ENCODE data around the gene SNRNP70.
A peak's percentile ranks its signal among the peaks of the same experiment; 100 is the strongest.

SNRNP70 gene

GRCh38 chr19:49102303-49102702 lies 17.1 kb downstream of the SNRNP70 start:
- no peak for DNase-seq

- no peak for DNase-seq
Measured at GRCh38 chr19:49103331-49104085, 18.3 kb downstream of the SNRNP70 start.

DNA sequence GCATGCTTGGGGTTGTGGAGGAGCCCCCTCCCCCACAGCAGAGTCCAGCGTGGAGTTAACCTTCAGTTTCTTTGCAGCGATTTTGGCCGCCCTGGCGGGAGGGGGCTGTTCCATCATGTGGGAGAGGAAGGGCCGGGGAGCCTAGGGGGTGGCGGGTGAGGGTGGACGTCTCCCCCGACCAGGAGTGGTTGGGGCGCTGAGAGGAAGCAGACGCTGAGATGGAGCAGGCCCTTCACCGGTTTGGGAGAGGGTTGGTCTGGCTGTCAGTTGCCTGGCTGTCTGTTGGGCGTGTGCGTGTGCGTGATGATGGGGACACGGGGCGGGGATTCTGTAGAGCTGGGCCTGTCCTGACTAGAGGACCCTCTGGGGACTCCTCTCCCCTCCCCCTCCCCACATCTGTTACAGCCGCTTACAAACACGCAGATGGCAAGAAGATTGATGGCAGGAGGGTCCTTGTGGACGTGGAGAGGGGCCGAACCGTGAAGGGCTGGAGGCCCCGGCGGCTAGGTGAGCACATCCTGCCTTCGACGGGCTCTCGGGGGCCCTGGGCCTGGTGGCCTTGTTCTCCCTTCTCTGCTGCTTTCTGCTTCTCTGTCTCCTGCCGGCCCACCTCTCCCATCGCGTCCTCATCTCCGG lies 19.1 kb downstream of the SNRNP70 start:
- no peak for DNase-seq

DNA sequence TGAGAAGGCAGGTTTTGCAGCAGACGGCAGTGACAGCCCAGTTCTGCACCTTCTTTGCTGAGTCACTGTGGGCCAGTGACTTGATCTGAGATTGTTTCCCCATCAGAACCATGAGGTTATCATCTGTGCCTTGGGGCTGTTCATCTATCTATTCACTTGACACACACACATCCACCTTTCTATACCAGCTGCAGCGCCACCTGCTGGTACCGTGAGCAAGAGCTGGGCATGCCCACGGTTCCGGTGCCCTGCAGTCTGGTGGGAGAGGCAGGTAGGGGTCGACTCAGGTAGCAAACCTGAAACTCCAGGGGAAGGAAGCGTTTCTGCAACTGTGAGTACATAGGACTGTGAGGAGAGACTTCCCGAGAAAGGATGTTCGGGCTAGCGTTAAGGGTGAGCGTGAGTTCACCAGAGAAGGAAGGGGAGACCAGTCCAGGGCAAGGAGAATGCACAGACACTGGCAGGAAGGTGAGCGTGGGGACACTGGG lies 21.4 kb downstream of the SNRNP70 start:
- peak; percentile 47 for DNase-seq

DNA sequence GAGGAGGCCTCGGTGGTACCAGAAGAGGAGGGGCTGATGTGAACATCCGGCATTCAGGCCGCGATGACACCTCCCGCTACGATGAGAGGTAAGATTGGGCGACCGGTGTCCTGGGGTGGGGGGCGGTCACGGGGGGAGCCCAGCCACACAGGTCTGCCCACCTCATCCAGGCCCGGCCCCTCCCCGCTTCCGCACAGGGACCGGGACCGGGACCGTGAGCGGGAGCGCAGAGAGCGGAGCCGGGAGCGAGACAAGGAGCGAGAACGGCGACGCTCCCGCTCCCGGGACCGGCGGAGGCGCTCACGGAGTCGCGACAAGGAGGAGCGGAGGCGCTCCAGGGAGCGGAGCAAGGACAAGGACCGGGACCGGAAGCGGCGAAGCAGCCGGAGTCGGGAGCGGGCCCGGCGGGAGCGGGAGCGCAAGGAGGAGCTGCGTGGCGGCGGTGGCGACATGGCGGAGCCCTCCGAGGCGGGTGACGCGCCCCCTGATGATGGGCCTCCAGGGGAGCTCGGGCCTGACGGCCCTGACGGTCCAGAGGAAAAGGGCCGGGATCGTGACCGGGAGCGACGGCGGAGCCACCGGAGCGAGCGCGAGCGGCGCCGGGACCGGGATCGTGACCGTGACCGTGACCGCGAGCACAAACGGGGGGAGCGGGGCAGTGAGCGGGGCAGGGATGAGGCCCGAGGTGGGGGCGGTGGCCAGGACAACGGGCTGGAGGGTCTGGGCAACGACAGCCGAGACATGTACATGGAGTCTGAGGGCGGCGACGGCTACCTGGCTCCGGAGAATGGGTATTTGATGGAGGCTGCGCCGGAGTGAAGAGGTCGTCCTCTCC lies 22.6 kb downstream of the SNRNP70 start:
- no peak for DNase-seq

- no peak for DNase-seq
Measured at GRCh38 chr19:49109051-49109450, 23.8 kb downstream of the SNRNP70 start.

- DNase-seq, result no peak
Measured at GRCh38 chr19:49109569-49110233, 24.4 kb downstream of the SNRNP70 start.

DNA sequence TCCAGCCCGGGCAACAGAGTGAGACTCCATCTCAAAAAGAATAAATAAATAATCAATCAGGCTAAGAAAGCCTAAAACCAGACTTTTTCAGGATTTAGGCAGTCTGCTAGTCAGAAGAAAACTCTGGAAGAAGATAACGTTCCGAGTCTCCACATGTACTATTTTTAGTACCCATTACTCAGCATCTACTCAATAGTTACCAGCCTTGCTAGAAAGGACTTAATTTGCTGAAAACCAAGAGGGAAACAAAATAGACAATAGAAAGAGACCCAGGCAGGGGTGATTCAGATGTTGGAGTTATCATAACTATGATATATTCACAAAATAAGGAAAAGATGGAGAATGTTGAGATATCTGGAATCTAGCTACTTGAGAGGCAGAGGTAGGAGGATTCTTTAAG lies 25.3 kb downstream of the SNRNP70 start:
- DNase-seq, result no peak

GRCh38 chr19:49111218-49111998 lies 26.2 kb downstream of the SNRNP70 start:
- no peak for DNase-seq

DNA sequence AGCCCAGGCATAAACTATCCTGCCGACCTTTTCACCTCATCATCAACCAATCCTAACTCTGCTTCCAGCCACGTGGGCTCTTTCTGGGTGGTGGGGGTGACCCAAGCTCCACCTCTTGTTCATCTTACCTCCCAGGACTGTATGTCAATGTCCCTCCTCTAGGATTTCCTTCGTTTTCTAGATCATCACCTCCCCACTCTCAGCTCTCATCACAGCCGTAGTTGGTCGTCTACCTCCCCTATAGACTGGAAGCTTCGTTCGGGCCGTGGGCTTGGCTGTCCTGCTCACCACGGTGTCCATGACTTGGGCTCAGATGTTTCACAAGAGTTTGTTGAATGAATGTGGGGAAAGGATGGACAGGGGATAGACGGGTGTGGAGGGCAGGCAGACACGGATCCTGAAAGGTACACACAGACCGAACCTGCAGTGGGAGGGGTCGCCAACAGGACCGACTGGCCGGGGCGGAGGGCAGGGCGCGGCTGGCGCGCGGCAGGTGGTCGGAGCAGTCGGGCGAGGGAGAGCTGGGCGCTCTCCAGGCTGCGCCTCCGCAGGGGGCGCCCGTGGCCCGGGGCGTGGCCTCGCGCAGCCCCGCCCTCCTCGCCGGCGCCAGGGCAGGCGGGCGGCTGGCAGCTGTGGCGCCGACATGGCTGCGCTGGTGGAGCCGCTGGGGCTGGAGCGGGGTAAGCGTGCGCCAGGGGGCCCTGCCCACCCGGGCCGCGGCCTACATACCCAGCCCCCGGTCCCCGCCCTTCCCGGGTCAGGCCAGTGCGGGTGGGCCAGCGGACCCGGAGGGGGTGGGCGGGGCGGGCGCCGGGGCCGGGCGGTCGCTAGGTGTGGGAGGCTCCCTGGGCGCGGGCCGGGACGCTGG lies 28.7 kb downstream of the SNRNP70 start, which contains the start of gene LIN7B:
Gene LIN7B, plus strand, starts transcription at position 609 of the 868 bp plus-strand sequence. Its CDS starts 35 bp downstream, at position 644.
- DNase-seq, result peak; percentile 84

DNA sequence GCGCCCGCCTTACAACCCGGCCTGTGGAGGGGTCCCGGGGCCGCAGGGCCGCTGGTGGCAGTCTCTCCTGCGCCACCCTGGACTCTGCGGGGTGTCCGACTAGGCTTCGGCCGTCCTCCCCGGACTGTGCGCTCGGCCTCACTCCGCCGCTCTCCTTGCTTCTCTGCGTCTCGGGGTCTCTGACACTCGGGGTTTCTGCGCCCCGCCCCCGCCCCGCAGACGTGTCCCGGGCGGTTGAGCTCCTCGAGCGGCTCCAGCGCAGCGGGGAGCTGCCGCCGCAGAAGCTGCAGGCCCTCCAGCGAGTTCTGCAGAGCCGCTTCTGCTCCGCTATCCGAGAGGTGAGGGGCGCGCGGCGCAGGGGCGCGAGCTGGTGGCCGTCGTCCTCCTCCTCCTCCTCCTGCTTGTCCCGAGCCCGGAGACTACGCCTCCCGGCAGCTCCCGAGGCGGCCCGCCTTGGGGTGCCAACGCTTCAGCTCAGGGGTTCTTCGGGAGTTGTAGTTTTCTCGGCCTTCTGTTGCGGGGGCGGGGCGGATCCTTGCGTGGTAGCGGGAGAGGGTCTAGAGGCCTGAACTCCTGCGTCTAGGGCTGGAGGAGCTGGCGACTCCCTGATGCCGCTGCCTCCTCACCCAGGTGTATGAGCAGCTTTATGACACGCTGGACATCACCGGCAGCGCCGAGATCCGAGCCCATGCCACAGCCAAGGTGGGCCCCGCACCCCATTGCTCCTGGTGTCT lies 29.5 kb downstream of the SNRNP70 start:
- peak; percentile 35 for DNase-seq

- DNase-seq, result peak; percentile 62
Measured at GRCh38 chr19:49116544-49116943, 31.3 kb downstream of the SNRNP70 start.

DNA sequence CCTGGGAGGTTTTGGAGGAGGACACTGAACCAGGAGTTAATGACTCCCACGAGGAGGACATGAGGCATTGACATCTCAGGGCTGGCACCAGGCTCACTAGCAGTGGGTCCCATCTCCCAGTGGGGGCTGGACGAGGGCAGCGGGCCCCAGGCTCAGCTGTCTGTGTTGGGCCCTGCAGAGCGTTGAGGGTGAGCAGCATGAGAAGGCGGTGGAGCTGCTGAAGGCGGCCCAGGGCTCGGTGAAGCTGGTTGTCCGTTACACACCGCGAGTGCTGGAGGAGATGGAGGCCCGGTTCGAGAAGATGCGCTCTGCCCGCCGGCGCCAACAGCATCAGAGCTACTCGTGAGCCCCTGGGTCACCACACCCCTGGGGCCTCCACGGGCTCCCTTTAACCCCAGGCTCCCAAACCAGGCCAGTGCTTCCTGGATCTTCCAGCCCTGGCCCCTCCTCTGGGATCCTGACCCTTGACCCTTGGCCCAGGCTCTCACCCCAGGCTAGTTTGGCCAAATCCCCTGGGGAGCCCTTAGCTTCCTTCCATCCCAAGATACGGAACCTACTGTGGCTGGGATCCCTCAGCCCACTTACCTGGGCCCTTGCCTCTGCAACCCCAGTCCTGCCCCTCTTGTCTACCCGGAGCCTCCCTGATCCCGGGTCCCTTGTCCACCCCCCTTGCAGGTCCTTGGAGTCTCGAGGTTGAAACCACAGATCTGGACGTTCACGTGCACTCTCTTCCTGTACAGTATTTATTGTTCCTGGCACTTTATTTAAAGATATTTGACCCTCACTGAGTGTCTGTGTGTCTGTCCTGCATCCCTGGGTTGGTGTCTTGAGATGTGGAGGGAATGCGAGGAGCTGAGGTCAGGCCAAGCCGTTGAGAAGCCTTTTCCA lies 32.7 kb downstream of the SNRNP70 start:
- no peak for DNase-seq

DNA sequence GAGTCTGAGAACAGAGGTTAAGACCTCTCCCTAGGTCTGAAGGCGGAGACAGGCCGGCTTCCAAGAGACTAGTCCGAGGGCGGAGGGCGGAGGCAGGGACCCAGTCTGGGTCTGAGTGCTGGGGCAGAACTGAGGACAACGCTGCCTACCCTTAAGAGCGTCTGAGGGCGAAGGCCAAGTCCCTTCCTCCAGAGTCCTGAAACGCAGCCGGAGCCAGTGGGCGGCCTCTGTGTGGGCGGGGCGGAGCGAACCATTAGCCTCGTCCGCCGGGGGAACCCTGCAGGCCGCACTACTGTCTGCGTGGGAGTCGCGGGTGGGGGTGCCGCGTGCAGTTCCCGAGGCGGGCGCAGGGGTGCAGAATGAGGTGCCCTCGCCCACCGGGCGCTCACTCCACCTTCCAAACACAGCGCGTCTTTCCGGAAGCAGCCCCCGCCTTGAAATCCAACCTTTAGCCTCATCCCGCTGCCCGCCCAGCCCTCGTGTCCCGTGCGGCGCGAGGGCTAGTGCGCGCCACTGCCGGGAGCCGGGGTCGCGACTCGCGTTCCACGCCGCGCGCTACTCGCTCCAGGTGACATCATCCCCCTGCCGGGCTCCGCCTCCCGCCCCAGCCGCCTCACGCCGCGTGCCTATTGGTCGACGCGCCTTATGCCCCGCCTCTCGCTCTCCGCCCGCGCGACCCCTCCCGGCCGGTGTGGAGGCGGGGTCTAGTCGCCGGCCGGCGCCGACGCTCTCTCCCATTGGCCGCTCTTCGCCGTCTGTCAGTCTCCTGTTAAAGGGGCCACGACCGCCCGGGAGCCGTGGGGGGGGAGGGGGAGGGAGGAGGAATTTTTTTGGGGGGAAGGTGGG lies 33.5 kb downstream of the SNRNP70 start, which contains the start of gene C19orf73:
Gene C19orf73, minus strand, starts transcription at position 579 of the 846 bp plus-strand sequence. Its CDS starts 121 bp downstream, at position 458.
- peak; percentile 97 for DNase-seq

GRCh38 chr19:49119411-49120324 lies 34.4 kb downstream of the SNRNP70 start, which contains the start of gene PPFIA3:
Gene PPFIA3 (plus strand): TSS chr19:49119544. CDS start chr19:49127874, 8,330 bp downstream.
- peak; percentile 50 for DNase-seq

GRCh38 chr19:49120325-49120683 lies 35.1 kb downstream of the SNRNP70 start:
- DNase-seq, result no peak

- no peak for DNase-seq
Measured at GRCh38 chr19:49120868-49121267, 35.6 kb downstream of the SNRNP70 start.

All from suppressor macrophage treated with lipopolysaccharide for 4 hours (primary cell).